Endothelial cell of umbilical vein (primary cell): Measurements from ENCODE around the gene PFDN1.

Source experiments
- EZH2 ChIP-seq: IDR thresholded peaks from 2 replicates; pipeline ENCODE4 v1.6.1; 2012; ENCODE audit warnings: borderline replicate concordance, low read depth, mild to moderate bottlenecking, moderate library complexity, low read length, inconsistent platforms; ENCODE audit not compliant: severe bottlenecking
- GATA2 ChIP-seq: IDR thresholded peaks from 2 replicates; pipeline ENCODE4 v1.7.0; 2011; ENCODE audit warnings: low read depth, mild to moderate bottlenecking, moderate library complexity, mixed read lengths, low read length; ENCODE audit not compliant: insufficient read length, insufficient read depth
- POLR2AphosphoS5 ChIP-seq: IDR thresholded peaks from 2 replicates; pipeline ENCODE4 v1.6.1; 2012; ENCODE audit warnings: low read depth, mild to moderate bottlenecking, control low read depth, low read length, moderate library complexity; ENCODE audit not compliant: insufficient read depth
- TF ChIP-seq, protein P1 (sequence below), 2 donors: IDR thresholded peaks; 1 replicate in 1 of 2; 2 replicates in 1 of 2; pipeline ENCODE4 v1.5.1; 2011; ENCODE audit warnings: low read length in 2 of 2, mild to moderate bottlenecking in 2 of 2, moderate library complexity in 2 of 2, control low read depth in 1 of 2, inconsistent platforms in 1 of 2, low read depth in 1 of 2; ENCODE audit not compliant: insufficient read depth in 1 of 2; ENCODE audit errors: extremely low read depth in 1 of 2

DNA sequence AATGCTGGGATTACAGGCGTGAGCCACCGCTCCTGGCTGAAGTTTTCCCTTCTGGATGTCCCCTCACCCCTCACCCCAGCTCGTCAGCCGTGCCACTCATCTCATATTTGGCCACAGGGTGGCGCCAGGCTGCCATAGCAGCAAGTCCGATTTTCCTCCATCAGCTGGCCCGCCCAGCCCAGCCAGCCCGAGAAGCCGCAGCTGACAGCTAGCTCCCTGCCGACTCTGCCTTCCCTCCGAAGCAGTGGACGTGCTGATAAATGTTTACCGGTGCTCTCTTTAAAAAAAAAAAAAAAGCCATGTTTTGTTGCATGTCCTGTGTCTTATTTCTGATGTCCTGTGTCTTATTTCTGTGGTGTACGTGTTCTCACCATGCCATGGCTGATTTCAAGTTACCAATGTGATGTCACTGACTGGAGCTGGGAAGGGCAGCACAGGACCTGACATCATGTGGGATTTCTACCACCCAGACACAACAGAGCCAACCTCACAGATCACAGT lies 58.3 kb downstream of the PFDN1 start:
- TF ChIP-seq, protein P1, sequence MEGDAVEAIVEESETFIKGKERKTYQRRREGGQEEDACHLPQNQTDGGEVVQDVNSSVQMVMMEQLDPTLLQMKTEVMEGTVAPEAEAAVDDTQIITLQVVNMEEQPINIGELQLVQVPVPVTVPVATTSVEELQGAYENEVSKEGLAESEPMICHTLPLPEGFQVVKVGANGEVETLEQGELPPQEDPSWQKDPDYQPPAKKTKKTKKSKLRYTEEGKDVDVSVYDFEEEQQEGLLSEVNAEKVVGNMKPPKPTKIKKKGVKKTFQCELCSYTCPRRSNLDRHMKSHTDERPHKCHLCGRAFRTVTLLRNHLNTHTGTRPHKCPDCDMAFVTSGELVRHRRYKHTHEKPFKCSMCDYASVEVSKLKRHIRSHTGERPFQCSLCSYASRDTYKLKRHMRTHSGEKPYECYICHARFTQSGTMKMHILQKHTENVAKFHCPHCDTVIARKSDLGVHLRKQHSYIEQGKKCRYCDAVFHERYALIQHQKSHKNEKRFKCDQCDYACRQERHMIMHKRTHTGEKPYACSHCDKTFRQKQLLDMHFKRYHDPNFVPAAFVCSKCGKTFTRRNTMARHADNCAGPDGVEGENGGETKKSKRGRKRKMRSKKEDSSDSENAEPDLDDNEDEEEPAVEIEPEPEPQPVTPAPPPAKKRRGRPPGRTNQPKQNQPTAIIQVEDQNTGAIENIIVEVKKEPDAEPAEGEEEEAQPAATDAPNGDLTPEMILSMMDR (IDR thresholded peaks at IDR 0.05; ENCODE audit: extremely low read depth in 1 of 2, insufficient read depth in 1 of 2, low read depth in 1 of 2, low read length in 2 of 2), result peak; percentile 72 to 86
- TF ChIP-seq EZH2 (no peak), GATA2 (no peak), POLR2AphosphoS5 (no peak)
